ENCODE data around the gene INO80E.

Gene INO80E

DNA sequence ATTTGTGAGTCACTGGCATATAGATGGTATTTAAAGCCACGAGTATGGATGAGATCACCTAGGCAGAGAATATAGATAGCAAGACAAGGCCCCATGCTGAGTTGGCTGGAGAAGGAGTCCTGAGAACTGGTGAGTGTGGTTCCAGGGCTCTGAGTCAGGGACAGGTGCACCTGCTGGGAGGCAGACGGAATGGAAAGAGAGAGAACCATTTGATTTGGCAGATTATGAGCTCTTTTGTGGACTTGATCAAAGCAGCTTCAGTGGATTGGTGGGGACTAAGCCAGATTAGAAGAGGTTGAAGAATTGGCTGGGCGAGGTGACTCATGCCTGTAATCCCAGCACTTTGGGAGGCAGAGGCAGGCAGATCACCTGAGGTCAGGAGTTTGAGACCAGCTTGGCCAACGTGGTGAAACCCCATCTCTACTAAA is 22.7 kb downstream of the INO80E start:
- no peak for DNase-seq
- Histone ChIP-seq H3K79me2 (ENCODE audit: low read length) (no peaks in the 10 kb centered on the region), H3K4me3 (ENCODE audit: low read length) (no peak overlapping the region), H4K20me1 (ENCODE audit: insufficient read depth, low read length) (no peaks in the 10 kb centered on the region), H3K9me2 (replicated peaks; ENCODE audit: insufficient read depth, low read length) (no peaks in the 10 kb centered on the region), H3K36me3 (replicated peaks; ENCODE audit: insufficient read depth, low read length) (no peaks in the 10 kb centered on the region), H3K27me3 (replicated peaks; ENCODE audit: insufficient read depth, low read length) (peaks cover 49% of the 10 kb centered on the region), H3K4me2 (ENCODE audit: low read depth, low read length) (no peak overlapping the region), H3K4me1 (ENCODE audit: low read length) (no peaks in the 10 kb centered on the region), H3K9me3 (replicated peaks; ENCODE audit: insufficient read depth, low read length) (no peaks in the 10 kb centered on the region), H3K9ac (ENCODE audit: low read length) (no peak overlapping the region), H2AFZ (ENCODE audit: low read length) (no peak overlapping the region), H3K27ac (ENCODE audit: low read length) (no peak overlapping the region), H3F3A (ENCODE audit: insufficient read depth, low read length) (no peaks in the 10 kb centered on the region)
- TF ChIP-seq EZH2 (optimal IDR thresholded peaks at IDR 0.05; ENCODE audit: low read depth, low read length) (no peak), EZH2phosphoT487 (IDR thresholded peaks at IDR 0.05; ENCODE audit: low read length) (no peak)
- TF ChIP-seq, protein P1, sequence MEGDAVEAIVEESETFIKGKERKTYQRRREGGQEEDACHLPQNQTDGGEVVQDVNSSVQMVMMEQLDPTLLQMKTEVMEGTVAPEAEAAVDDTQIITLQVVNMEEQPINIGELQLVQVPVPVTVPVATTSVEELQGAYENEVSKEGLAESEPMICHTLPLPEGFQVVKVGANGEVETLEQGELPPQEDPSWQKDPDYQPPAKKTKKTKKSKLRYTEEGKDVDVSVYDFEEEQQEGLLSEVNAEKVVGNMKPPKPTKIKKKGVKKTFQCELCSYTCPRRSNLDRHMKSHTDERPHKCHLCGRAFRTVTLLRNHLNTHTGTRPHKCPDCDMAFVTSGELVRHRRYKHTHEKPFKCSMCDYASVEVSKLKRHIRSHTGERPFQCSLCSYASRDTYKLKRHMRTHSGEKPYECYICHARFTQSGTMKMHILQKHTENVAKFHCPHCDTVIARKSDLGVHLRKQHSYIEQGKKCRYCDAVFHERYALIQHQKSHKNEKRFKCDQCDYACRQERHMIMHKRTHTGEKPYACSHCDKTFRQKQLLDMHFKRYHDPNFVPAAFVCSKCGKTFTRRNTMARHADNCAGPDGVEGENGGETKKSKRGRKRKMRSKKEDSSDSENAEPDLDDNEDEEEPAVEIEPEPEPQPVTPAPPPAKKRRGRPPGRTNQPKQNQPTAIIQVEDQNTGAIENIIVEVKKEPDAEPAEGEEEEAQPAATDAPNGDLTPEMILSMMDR (IDR thresholded peaks at IDR 0.05; ENCODE audit: low read length) = no peak

DNA sequence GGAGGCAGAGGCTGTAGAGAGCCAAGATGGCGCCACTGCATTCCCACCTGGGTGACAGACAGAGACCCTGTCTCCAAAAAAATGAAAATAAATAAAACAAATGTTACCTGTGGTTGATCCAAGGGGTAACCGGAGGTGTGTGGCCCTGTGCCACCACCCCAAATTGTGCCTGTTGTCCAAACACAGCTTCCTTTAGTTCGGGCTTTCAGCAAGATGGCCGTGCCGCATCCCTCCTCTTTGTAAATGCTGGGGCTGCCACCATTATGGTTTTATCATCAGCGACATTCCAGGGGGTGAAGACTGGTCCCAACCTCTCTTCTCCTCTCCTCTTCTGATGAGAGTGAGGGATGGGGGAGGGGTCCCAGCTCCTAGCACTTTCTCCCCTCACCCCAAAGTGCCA is 26.8 kb downstream of the INO80E start, which contains the start of gene C16orf92:
Gene C16orf92 (plus strand): TSS at position 312 of the 400 bp plus-strand sequence. CDS start 143 bp downstream, outside the sequence.
- H3K9me2 ChIP-seq (replicated peaks; ENCODE audit: insufficient read depth, low read length) = no peaks in the 10 kb centered on the region
- H3K36me3 ChIP-seq (replicated peaks; ENCODE audit: insufficient read depth, low read length) = no peaks in the 10 kb centered on the region
- H3K27ac ChIP-seq (ENCODE audit: low read length) = no peak within 1 kb of the TSS
- no peaks in the 10 kb centered on the region for H3F3A ChIP-seq (ENCODE audit: insufficient read depth, low read length)
- H2AFZ ChIP-seq (ENCODE audit: low read length) = no peak within 1 kb of the TSS
- H3K27me3 ChIP-seq (replicated peaks; ENCODE audit: insufficient read depth, low read length) = peaks cover 79% of the 10 kb centered on the region
- no peak for DNase-seq
- no peak within 1 kb of the TSS for H3K9ac ChIP-seq (ENCODE audit: low read length)
- H3K9me3 ChIP-seq (replicated peaks; ENCODE audit: insufficient read depth, low read length) = no peaks in the 10 kb centered on the region
- no peak within 1 kb of the TSS for H3K4me2 ChIP-seq (ENCODE audit: low read depth, low read length)
- H4K20me1 ChIP-seq (ENCODE audit: insufficient read depth, low read length) = no peaks in the 10 kb centered on the region
- no peak within 1 kb of the TSS for H3K4me3 ChIP-seq (ENCODE audit: low read length)
- H3K4me1 ChIP-seq (ENCODE audit: low read length) = no peaks in the 10 kb centered on the region
- H3K79me2 ChIP-seq (ENCODE audit: low read length) = no peaks in the 10 kb centered on the region
- TF ChIP-seq, protein P1 (IDR thresholded peaks at IDR 0.05; ENCODE audit: low read length) = no peak
- TF ChIP-seq EZH2phosphoT487 (IDR thresholded peaks at IDR 0.05; ENCODE audit: low read length) (no peak), EZH2 (optimal IDR thresholded peaks at IDR 0.05; ENCODE audit: low read depth, low read length) (no peak)

DNA sequence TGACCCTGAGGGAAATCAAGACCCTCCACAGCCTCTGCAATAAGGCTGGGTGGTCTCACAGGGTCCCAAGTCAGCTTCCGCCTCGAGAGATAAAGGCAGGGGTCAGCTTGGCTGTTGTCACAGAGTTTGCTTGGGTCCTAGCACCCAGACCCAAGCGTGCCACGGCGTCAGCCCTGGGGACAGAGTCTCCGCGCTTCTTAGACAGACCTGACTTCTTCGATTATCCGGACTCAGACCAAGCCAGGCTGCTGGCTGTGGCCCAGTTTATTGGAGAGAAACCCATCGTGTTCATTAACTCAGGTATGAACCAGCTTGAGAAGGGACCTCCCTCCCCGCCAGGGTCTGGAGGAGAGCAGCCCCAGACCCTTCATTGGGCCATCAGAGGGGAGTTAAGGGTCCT is 27.5 kb downstream of the INO80E start:
- Histone ChIP-seq H3F3A (ENCODE audit: insufficient read depth, low read length) (no peaks in the 10 kb centered on the region), H4K20me1 (ENCODE audit: insufficient read depth, low read length) (no peaks in the 10 kb centered on the region), H3K4me1 (ENCODE audit: low read length) (no peaks in the 10 kb centered on the region), H3K36me3 (replicated peaks; ENCODE audit: insufficient read depth, low read length) (no peaks in the 10 kb centered on the region), H3K9me2 (replicated peaks; ENCODE audit: insufficient read depth, low read length) (no peaks in the 10 kb centered on the region), H3K4me3 (ENCODE audit: low read length) (no peak overlapping the region), H3K79me2 (ENCODE audit: low read length) (no peaks in the 10 kb centered on the region), H3K9me3 (replicated peaks; ENCODE audit: insufficient read depth, low read length) (no peaks in the 10 kb centered on the region), H3K27ac (ENCODE audit: low read length) (no peak overlapping the region), H3K9ac (ENCODE audit: low read length) (no peak overlapping the region), H3K4me2 (ENCODE audit: low read depth, low read length) (no peak overlapping the region), H2AFZ (ENCODE audit: low read length) (no peak overlapping the region), H3K27me3 (replicated peaks; ENCODE audit: insufficient read depth, low read length) (peaks cover 80% of the 10 kb centered on the region)
- DNase-seq = no peak
- TF ChIP-seq EZH2phosphoT487 (IDR thresholded peaks at IDR 0.05; ENCODE audit: low read length) (no peak), EZH2 (optimal IDR thresholded peaks at IDR 0.05; ENCODE audit: low read depth, low read length) (no peak)
- TF ChIP-seq, protein P1 (IDR thresholded peaks at IDR 0.05; ENCODE audit: low read length) = no peak
